Sigmoid colon (tissue), 7 donors: ENCODE results near the gene UBAC1. TPM values are rescaled to one million over a fixed set of nuclear protein-coding genes. Genes with fewer than 3 reads are reported as not detected.

Source experiments
- DNase-seq: peaks from one replicate; pipeline ENCODE4 v3.0.0-alpha.2; 2019
- H3K27ac ChIP-seq, 4 donors: fragments of 200-600 bp; sonication (generic); one replicate each; pipeline ENCODE4 v1.5.1; 2016 to 2019; ENCODE audit warnings: mild to moderate bottlenecking in 1 of 4
- H3K27me3 ChIP-seq, 3 donors: fragments of 200-600 bp; sonication (generic); one replicate each; pipeline ENCODE4 v1.5.1; 2019; ENCODE audit warnings: mild to moderate bottlenecking in 1 of 3
- H3K36me3 ChIP-seq, 4 donors: fragments of 200-600 bp; sonication (generic); one replicate each; pipeline ENCODE4 v1.5.1; 2016 to 2019
- H3K4me1 ChIP-seq, 4 donors: fragments of 200-600 bp; sonication (generic); one replicate each; pipeline ENCODE4 v1.5.1; 2017 to 2019
- H3K4me3 ChIP-seq, 4 donors: fragments of 200-600 bp; sonication (generic); one replicate each; pipeline ENCODE4 v1.5.1; 2017 to 2019; ENCODE audit warnings: mild to moderate bottlenecking in 2 of 4, moderate library complexity in 1 of 4
- H3K9me3 ChIP-seq, 4 donors: fragments of 200-600 bp in 3 of 4; sonication (generic) in 3 of 4; one replicate each; pipeline versions ENCODE4 v1.5.1 to v1.6.1; 2013 to 2019
- CTCF ChIP-seq, 4 experiments: fragments of 450-650 bp in 3 of 4; fragments of 200-600 bp in 1 of 4; IDR thresholded peaks; one replicate each; pipeline ENCODE4 v1.5.1; 2016 to 2019; ENCODE audit warnings: antibody characterized with exemption in 4 of 4, mild to moderate bottlenecking in 3 of 4, moderate library complexity in 2 of 4
- EP300 ChIP-seq, 4 donors: sonication (generic); formaldehyde crosslinking; IDR thresholded peaks; one replicate each; pipeline ENCODE4 v1.6.1; 2017; ENCODE audit warnings: antibody characterized with exemption in 4 of 4
- POLR2A ChIP-seq, 2 donors: fragments of 450-650 bp; IDR thresholded peaks; one replicate each; pipeline ENCODE4 v1.6.1; 2016; ENCODE audit warnings: antibody characterized with exemption in 2 of 2, mild to moderate bottlenecking in 2 of 2, moderate library complexity in 2 of 2
- POLR2AphosphoS5 ChIP-seq, 4 donors: sonication (generic); formaldehyde crosslinking; IDR thresholded peaks; one replicate each; pipeline ENCODE4 v1.6.1; 2017; ENCODE audit warnings: antibody characterized with exemption in 4 of 4
- WGBS, 2 donors: extraction: QIAGEN DNeasy Blood & Tissue Kit; methylation state at CpG; one replicate each; pipeline ENCODE4 v1.1.7; 2013; 5-methylcytosine and 5-hydroxymethylcytosine counted together
- intact Hi-C: fragments of 100-400 bp; cut with DNase I; formaldehyde crosslinking; loops from one replicate; pipeline ENCODE4 v1.15.1; 2023
- polyA plus RNA-seq, 3 donors: library from polyadenylated mRNA; stranded (reverse); fragments of 200-250 nt; gene quantifications; one replicate each; pipeline ENCODE4 v1.2.3, GENCODE V29; 2013
- total RNA-seq, 4 donors: library from RNA; depleted of rRNA; stranded (reverse); fragments of >200 nt; gene quantifications; one replicate each; pipeline ENCODE4 v1.1.0, GENCODE V29; 2016
- donor health status: healthy with polysubstance abuse.
- donor health status: Bipolar disorder and iron deficiency.
- donor health status: healthy.

Gene UBAC1
- total and polyA plus RNA-seq, 7 donors, result 57.4 to 80.9 (median 69.4) TPM

- DNase-seq, result no peak
- peaks cover 5 to 28% (median 17%) of the 10 kb centered on the region in 4 donors for H3K36me3 ChIP-seq
- H3K9me3 ChIP-seq, result no peaks in the 10 kb centered on the region
- no peaks in the 10 kb centered on the region for H3K27me3 ChIP-seq
- H3K4me3 ChIP-seq, result no peak overlapping the region
- H3K27ac ChIP-seq, result no peak overlapping the region
- 93 to 94% methylated on average over 9 of the region's 9 CpGs for WGBS, 2 donors
- intact Hi-C loops, result no loop called here
- no peak for TF ChIP-seq POLR2AphosphoS5 (IDR thresholded peaks at IDR 0.05)
- TF ChIP-seq EP300 (IDR thresholded peaks at IDR 0.05), result no peak
- no peak for TF ChIP-seq POLR2A (IDR thresholded peaks at IDR 0.05)
- no peak for TF ChIP-seq CTCF (IDR thresholded peaks at IDR 0.05)
- H3K4me1 ChIP-seq, result peaks cover 0 to 29% (median 21%) of the 10 kb centered on the region in 4 donors
Measured at GRCh38 chr9:135957431-135957830, 3.7 kb downstream of the UBAC1 start.

DNA sequence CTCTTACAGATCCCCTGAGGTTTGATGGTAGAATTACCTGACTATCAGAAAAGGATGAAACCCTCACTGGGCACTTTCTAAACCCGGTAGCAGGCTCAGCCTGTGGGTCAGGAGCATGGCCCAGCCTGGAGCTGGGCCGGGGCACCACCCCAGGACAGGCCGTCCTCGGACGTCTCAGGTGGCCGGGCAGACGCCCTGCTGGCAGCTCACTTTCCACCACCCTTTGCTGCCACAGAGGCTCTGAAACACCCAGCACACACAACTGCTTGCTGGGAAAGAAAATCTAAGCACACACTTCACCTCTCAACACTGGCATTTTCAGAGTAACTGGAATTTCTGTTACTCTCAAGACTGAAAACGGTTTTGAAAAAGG is 4.4 kb downstream of the UBAC1 start:
- H3K4me1 ChIP-seq, result peaks cover 0 to 28% (median 20%) of the 10 kb centered on the region in 4 donors
- H3K27ac ChIP-seq, result no peak overlapping the region
- H3K9me3 ChIP-seq, result no peaks in the 10 kb centered on the region
- no peak overlapping the region for H3K4me3 ChIP-seq
- WGBS, 2 donors, result 93 to 94% methylated on average over 8 of the region's 8 CpGs
- intact Hi-C loops, result no loop called here
- peaks cover 5 to 34% (median 24%) of the 10 kb centered on the region in 4 donors for H3K36me3 ChIP-seq
- TF ChIP-seq POLR2AphosphoS5 (IDR thresholded peaks at IDR 0.05) (no peak), EP300 (IDR thresholded peaks at IDR 0.05) (no peak), CTCF (IDR thresholded peaks at IDR 0.05) (no peak), POLR2A (IDR thresholded peaks at IDR 0.05) (no peak)
- no peak for DNase-seq
- no peaks in the 10 kb centered on the region for H3K27me3 ChIP-seq

GRCh38 chr9:135955934-135956801 is 5.0 kb downstream of the UBAC1 start:
- Histone ChIP-seq H3K27me3 (no peaks in the 10 kb centered on the region), H3K4me1 (peaks cover 0 to 23% (median 15%) of the 10 kb centered on the region in 4 donors), H3K9me3 (no peaks in the 10 kb centered on the region), H3K4me3 (no peak overlapping the region), H3K27ac (no peak overlapping the region), H3K36me3 (peaks cover 5 to 41% (median 27%) of the 10 kb centered on the region in 4 donors)
- 93 to 94% methylated on average over 32 of the region's 32 CpGs for WGBS, 2 donors
- TF ChIP-seq CTCF (IDR thresholded peaks at IDR 0.05) (no peak), EP300 (IDR thresholded peaks at IDR 0.05) (no peak), POLR2A (IDR thresholded peaks at IDR 0.05) (no peak), POLR2AphosphoS5 (IDR thresholded peaks at IDR 0.05) (no peak)
- DNase-seq, result no peak
- intact Hi-C loops, result no loop called here

DNA sequence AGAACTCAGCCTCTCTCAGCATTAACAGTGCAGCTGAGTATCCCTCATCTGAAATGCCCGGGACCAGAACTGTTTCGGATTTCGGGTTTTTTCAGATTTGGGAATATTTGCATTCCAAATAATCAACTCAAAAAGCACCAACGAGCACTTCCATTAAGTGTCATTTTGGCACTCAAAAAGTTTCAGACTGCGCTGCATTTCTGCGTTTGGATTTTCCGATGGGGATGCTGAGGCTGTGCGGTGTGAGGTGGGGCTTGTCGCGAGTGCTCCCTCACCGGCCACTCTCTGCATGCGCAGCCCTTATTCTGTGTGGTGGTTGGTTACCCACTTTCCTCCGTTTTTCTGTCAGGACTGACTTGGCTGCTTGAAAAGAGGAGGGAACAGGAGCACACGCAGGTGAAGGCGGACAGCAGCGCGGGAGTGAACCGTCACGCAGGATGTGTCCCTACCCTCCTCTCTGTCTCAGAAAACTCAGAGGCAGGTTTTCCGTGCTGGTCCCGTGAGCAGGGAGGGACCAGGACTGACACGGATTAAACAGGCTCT is 8.4 kb downstream of the UBAC1 start:
- intact Hi-C loops, result no loop called here
- Histone ChIP-seq H3K4me3 (no peak overlapping the region), H3K4me1 (no peaks in the 10 kb centered on the region), H3K27me3 (no peaks in the 10 kb centered on the region), H3K36me3 (peaks cover 5 to 71% (median 37%) of the 10 kb centered on the region in 4 donors), H3K27ac (no peak overlapping the region), H3K9me3 (no peaks in the 10 kb centered on the region)
- no peak for DNase-seq
- no peak for TF ChIP-seq POLR2A (IDR thresholded peaks at IDR 0.05)
- no peak for TF ChIP-seq CTCF (IDR thresholded peaks at IDR 0.05)
- no peak for TF ChIP-seq EP300 (IDR thresholded peaks at IDR 0.05)
- TF ChIP-seq POLR2AphosphoS5 (IDR thresholded peaks at IDR 0.05), result no peak
- WGBS, 2 donors, result 94 to 96% methylated on average over 22 of the region's 22 CpGs
